HS-27A (cell line): Measurements from ENCODE around the gene GAP43.
A peak's percentile ranks its signal among the peaks of the same experiment; 100 is the strongest.

Source experiments
- DNase-seq: peaks from one replicate; pipeline ENCODE4 v3.0.0-alpha.2; 2012; ENCODE audit warnings: low read depth, missing footprints

Gene GAP43

DNA sequence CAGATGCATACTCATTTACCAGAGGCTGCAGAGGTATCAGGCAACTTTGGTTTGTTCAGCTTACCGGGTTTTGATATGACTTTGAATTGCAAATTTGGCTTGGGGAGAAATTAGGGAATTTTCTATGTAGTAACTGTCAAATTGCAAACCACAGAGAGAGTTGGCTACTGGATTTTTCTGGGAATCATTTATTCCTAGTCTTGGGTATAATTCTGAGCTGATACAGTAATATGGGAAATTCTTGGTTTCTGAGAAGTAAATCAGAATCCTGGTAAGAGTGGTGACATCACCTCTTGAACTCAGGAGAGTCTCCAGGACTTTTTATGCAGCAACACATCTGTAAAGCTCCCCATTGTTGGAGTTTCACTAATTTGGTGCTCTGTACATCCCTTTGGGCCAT is 39.0 kb downstream of the GAP43 start:
- DNase-seq, result no peak

- DNase-seq, result no peak
Measured at GRCh38 chr3:115663414-115663813, 40.1 kb downstream of the GAP43 start.

DNA sequence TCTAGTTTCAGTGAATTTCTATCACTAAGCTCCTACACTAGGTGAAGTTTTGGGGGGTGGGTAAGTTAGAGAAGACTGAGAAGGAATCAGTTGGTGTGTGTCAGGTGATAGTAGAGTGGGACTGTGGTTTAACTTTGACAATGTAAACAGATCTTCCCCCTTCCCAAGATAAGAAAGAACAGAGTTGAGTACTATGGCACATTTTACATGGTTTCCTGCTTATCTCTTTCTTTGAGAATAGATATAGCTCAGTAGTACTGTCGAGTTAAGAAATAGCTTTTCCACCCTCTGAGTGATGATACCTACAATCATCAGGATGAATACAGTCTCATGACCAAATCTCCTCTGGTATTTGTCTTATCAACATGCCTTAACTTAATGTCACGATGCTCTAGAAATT is 42.8 kb downstream of the GAP43 start:
- DNase-seq, result no peak

GRCh38 chr3:115666920-115667737 is 43.8 kb downstream of the GAP43 start:
- no peak for DNase-seq

DNA sequence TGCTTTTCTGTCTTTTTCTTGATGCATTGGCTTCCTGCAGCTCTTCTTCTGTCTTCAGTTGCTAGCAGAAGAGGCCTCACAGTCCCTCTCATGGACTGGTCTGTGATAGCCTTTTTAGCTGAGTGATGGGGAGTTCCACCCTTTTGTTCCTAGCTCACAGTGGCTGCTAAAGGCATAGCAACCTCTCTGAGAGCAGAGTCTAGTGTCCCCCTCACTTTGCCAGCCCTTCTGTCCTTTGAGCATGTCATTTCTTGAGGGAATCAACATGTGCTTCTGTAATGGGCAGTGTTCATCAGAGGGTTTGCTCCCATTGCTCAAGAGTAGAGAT is 44.4 kb downstream of the GAP43 start:
- no peak for DNase-seq

- no peak for DNase-seq
Measured at GRCh38 chr3:115670911-115671310, 47.6 kb downstream of the GAP43 start.

DNA sequence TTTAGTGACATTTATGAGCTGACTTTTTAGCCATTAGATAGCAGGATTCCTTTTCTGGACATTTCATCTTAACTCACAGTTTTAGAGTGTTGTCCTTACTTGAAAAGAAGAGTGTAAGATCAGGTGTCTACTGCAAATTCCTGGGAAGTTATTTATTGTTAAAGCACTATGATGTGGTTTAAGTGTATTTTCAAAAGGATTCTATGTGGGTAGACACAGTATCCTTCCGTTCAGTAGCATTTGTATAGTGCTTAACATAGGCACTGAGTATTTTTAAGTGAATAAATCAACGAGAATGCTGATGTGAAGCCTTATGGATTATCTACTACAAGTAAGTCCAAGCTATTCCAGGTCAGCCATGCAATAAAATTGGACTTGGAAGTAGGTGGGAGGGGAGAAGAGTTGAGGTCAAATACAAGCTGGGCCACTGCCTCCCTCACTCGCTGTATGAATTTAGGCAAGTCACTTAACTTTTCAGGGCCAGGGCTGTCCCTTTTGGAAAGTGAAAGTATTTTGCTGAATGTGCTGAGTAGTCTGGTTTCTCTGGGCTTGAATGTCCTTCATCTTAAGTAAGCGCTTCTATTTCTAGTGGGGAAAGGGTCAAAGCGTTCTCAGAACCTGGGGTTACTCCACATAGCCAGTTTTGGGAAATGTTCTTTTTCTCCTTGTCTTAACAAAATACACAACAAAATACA is 48.6 kb downstream of the GAP43 start:
- DNase-seq, result no peak

DNA sequence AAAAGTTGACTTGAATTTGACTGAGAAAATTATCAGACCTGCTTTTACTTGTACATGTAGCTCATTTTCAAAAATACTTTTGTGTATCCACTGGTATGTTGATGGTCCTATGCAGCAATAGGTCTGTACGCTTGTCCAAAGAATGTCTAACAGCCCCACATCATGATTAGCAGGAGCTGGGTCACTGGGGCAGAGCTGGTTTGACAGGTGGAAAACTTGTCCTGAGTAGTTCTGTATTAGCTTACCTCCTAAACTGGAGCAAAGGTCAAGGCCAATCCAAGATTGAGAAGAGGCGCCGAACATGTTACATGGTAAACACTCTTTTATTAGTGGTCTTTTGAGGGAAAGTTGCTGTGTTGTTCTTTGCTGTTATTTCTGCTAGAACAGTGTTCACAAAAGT is 50.6 kb downstream of the GAP43 start:
- DNase-seq, result no peak

GRCh38 chr3:115676336-115676735 is 53.0 kb downstream of the GAP43 start:
- DNase-seq, result no peak

DNA sequence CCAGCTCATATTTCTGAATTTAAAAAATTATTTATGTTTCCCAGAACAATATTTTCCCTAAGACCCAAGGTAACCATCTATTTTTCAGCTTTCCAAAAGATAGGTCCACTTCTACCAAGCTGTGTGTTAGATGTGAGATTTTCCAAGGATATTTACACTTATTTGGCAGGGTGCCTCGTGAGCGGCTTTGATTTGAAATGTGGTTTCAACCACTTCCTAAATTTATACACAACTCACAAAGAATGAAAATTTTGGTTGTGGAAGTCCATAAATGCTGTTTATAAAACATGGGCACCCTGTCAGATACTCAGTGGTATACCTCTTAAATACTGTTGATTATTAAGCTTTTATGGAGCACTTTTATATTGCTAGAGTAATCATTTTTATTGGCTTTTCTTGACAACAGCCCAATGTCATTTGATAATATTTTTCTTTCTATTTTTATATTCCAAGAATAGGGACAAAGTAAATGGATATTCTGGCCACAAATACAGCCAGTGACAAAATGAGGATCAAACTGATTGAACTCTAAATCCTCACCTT is 57.6 kb downstream of the GAP43 start:
- DNase-seq, result no peak

- no peak for DNase-seq
Measured at GRCh38 chr3:115681736-115682135, 58.4 kb downstream of the GAP43 start.

GRCh38 chr3:115683305-115683704 is 60.0 kb downstream of the GAP43 start:
- no peak for DNase-seq

GRCh38 chr3:115683773-115684172 is 60.5 kb downstream of the GAP43 start:
- DNase-seq, result no peak

GRCh38 chr3:115685097-115685496 is 61.8 kb downstream of the GAP43 start:
- no peak for DNase-seq

GRCh38 chr3:115687721-115688120 is 64.4 kb downstream of the GAP43 start:
- no peak for DNase-seq

DNA sequence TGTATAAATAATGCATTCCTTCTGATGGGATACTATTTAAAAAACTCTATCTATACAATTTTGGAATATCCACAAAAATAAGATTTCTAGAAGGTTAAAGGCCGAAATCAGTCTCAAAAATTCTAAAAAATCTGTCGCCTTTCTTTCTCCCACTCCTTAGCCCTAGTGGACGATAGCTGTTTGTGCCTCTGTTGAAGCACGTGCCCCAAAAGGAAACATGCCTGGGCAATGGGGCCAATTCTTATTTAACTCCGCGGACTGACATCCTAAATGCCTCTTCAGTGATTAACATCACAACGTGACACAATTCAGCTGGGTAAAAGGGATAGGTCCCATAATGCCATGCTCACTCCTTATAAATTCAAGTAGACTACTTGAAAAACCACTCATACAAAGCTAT is 65.1 kb downstream of the GAP43 start:
- no peak for DNase-seq

DNA sequence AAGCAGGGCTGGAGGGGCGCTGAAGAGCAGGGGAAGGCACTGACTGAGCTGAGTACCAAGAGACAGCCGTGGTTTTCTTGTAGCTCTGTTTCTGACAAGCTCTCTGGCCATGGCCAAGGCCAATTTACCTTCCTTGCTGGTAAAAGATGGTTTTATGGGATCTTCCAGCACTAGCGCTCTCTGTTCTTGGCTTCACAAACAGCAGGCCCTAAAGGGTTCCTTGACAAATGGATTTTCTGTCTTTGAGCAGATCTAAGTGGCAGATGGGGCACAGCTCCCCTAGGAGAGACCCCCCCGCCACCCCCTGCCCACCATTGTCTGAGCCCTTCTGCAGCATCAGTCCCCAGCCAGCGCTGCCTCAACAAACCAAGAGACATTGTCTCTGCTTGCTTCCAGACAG is 66.6 kb downstream of the GAP43 start:
- DNase-seq, result no peak

DNA sequence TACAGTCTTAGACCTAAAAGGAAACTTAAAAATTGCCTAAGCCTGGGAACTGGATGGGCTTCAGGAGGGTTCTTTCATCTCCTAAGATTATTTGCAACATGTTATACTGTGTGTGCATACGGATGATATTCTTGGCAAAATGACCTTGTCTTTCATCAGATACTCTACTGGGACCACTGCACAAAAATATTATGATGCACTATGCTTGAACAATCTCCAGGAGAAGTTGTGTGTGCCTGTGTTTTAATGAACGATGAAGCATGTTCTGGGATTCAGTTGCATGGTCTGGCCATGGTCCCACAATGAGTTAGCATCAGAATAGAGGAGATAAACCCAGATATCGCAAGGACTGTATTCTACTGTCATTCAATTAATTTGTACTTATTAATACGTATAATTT is 68.7 kb downstream of the GAP43 start:
- DNase-seq, result no peak

GRCh38 chr3:115692887-115693524 is 69.7 kb downstream of the GAP43 start:
- DNase-seq, result peak; percentile 64

GRCh38 chr3:115693868-115694267 is 70.6 kb downstream of the GAP43 start:
- no peak for DNase-seq

- DNase-seq, result no peak
Measured at GRCh38 chr3:115695090-115695489, 71.8 kb downstream of the GAP43 start.

GRCh38 chr3:115697263-115698053 is 74.1 kb downstream of the GAP43 start:
- no peak for DNase-seq
